Measurements from ENCODE around the gene MS4A18.

MS4A18 gene

DNA sequence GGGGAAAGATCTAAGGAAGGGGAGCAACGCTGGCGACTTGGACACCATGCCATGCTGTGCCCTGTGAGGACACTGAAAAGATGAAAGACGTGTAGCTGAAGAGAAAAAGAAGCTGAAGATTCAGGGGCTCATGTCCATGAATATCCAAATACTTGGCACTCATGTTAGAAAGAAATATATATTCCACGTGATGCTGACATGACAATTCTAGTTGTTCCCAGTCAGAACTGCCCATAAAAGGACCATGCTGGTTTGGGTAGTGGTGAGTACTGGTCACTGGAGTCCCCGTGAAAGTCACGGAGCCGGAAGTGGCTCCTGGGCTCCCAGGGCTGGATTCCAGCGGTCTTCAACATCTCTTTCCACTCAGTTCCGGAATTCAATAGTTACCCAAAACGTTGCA, 42.0 kb downstream of the MS4A18 start:
- DNase-seq (ENCODE audit: low read depth) = no peak

DNA sequence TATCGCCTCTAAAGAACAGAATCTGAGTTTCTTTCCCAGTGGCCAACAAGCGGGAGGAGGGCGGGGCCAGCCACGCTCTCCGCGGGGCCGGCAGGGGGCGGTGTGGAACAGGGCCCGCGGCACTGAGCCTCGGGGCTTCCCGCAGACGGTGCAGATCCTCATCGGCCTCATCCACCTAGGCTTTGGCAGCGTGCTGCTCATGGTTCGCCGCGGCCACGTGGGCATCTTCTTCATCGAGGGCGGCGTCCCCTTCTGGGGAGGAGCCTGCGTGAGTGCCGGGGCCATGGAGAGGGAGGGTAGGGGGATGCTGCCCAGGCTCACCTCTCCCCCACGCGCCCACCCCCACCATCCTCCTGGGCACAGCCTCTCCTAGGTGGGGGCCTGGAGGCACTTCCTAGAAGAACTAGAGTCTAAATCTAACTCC, 42.9 kb downstream of the MS4A18 start:
- DNase-seq (ENCODE audit: low read depth) = no peak

DNA sequence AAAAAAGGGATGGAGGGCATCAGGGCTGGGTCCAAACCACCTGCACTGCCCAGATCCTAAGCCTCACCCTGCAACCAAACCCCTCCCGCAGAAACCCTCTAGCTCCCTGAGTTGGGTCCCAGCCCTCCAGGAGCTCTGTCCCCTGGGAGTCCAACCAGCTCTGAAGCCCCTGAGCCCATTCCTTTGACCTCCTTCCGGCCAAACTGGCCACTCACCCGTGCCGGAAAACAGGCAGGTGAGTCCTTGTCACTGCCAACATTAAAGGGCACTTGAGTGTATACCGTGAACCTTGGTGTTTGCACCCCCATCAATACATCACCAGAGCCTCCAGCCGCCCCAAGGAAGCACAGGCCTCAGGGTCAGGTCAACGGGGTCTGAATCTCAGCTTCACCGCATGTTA, 43.7 kb downstream of the MS4A18 start:
- no peak for DNase-seq (ENCODE audit: low read depth)

- no peak for DNase-seq (ENCODE audit: low read depth)
Measured at GRCh38 chr11:60769273-60769672, 44.8 kb downstream of the MS4A18 start.

- DNase-seq (ENCODE audit: low read depth) = no peak
Measured at GRCh38 chr11:60769811-60770210, 45.3 kb downstream of the MS4A18 start.

- no peak for DNase-seq (ENCODE audit: low read depth)
Measured at GRCh38 chr11:60771146-60771545, 46.6 kb downstream of the MS4A18 start.

DNA sequence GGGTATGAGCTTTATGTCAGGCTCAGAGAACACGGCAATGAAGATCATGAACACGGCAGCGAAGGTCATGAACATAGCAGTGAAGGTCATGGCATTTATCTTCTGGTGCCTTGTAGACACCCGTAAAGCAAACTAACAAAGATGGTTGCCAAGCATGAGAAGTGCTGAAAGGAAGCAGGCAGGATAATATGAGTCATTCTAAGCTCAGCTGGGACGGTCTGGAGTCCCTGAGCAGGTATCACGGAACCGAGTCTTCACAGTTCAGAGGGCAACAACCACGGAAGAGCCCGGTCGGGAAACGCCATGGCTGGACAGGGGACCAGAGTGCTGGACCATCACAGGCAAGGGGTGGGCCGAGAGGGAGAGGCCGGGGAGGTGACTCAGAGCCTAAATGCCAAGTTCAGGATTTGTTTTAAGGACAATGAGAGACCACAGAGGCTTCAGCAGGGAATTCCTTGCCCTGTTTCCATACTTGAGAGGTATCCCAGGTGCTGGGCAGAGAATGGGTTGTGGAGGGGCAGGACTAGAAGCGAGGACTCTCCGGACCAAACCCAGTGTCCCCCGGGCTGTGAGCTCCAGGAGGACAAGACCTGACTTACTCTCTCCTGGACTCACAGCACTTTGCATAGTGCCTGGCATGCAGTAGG, 47.5 kb downstream of the MS4A18 start:
- peak; percentile 18 for DNase-seq (ENCODE audit: low read depth)

DNA sequence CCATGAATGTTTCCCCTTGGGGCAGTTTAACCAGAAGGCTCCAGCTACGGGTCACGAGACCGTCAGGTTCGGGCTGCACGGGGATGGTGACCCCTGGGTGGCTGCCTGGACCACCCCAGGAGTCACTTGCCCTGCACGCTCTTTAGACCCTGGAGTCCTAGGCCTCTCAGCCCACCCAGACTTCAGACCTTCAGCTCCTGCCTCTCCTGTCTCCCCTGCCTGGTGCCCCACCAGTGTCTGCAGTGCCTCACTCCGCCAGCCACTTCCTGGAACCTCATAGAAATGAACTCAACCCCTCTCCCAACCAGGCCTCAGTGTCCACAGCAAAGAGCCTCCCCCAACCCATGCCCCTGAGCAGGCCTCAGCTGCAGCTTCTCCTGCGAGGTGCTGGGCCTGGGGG, 48.1 kb downstream of the MS4A18 start:
- DNase-seq (ENCODE audit: low read depth) = no peak

- no peak for DNase-seq (ENCODE audit: low read depth)
Measured at GRCh38 chr11:60774726-60775125, 50.2 kb downstream of the MS4A18 start.

- peak; percentile 88 for DNase-seq (ENCODE audit: low read depth)
Measured at GRCh38 chr11:60775420-60775961, 51.0 kb downstream of the MS4A18 start.

DNA sequence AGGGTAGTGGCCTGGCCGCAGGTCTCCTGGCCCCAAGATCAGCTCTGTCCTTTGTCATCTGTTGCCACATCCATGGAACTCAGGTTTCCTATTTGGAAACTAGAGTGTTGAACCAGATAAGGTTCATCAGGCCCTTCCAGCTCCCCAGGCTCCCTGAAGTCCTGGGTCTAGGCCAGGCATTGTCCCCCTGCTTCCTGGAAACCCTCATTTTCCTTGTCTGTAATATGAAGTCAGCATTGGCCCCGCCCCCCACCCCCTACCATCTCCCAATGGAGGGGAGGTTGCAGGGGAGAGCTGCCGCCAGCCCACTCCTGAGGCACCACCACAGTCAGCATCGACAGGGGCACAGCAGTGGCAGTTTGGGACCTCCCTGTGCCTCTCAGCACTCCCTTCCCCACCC, 51.6 kb downstream of the MS4A18 start:
- no peak for DNase-seq (ENCODE audit: low read depth)

DNA sequence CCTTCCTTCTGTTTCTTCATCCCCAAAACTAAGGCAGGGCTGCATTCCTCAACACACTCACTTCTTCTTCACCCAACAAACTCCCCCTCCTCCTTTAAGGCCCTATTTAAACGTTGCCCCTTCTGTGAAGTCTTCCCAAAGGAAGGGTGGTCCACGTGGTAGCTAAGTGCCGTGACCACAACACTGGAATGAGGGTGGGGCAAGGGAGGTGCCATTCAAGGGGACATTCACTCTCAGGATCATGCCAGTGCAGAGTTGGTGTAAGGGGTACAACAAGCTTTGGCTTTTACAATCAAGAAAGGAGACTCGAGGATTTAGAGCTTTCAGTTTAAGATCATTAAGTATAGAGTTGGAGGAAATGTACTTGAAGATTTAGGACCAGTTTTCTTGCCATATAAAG, 52.6 kb downstream of the MS4A18 start:
- no peak for DNase-seq (ENCODE audit: low read depth)

DNA sequence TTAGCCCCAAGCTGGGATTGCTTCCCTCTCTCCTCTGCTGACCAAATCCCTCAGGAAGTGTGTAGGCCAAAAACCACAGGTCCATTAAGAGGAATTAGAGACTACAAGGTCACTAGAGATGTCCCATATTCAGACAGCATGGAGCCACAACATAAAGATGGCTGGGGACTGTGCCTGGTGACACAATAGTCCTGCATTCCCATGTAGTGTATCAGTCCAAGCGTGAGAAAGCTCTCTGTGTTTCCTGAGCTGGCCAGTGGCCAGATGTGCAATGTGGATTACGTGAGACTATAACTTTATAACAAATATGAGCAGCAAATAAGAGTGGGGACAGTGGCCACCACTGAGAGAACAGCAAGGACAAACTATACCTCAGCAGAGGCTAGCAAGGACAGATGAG, 53.1 kb downstream of the MS4A18 start:
- DNase-seq (ENCODE audit: low read depth) = peak; percentile 89

DNA sequence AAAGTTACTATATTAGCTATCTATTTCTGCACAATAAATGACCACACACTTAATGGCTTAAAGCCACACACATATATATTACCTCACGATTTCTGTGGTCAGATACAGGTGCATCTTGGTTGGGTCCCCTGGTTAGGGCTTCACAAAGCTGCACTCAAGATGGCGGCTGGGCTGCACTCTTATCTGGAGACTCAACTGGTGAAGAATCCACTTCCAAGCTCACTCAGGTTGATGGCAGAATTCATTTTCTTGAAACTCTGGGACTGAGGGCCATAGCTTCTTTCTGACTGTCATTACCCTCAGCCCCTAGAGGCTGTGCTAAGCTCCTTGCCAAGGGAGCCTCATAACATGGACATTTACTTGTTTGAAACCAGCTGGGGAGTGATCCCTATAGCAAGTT, 55.5 kb downstream of the MS4A18 start:
- no peak for DNase-seq (ENCODE audit: low read depth)

GRCh38 chr11:60780774-60781173, 56.3 kb downstream of the MS4A18 start:
- DNase-seq (ENCODE audit: low read depth) = no peak

- no peak for DNase-seq (ENCODE audit: low read depth)
Measured at GRCh38 chr11:60781286-60781980, 56.9 kb downstream of the MS4A18 start.

GRCh38 chr11:60781981-60782316, 57.4 kb downstream of the MS4A18 start:
- no peak for DNase-seq (ENCODE audit: low read depth)

DNA sequence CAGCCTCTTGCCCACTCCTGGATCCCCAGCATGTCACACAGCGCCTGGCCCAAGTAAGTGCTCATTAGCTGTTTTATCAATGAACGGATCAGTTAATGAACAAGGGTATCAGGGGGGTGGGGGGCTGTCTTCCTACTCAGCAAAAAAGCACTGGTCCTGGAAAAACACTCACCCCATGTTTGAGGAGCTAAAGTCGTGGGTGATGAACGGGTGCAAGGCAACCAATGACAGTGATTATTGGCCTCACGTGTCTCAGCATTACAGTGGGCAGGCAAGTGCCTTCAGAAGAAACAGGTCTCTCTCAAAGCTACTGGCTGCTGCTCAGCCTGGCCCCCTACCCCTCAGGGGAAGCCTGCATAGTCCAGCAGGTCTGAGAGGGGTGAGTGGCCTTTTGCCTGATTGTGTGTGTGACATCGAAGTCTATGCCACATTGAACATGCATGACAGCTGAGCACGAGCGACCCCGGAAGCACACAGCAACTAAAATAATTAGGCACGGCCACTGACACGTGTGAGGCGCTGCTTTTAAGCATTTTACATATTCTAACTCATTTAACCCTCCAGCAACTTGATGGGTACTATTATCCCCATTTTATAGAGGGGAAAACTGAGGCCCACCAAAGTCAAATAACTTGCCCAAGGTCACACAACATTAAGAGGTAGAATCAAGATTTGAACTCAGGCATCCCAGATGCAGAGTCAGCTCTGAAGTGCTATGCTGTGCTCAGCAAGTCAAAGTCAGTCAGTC, 58.0 kb downstream of the MS4A18 start:
- no peak for DNase-seq (ENCODE audit: low read depth)

GRCh38 chr11:60783141-60783484, 58.6 kb downstream of the MS4A18 start:
- DNase-seq (ENCODE audit: low read depth) = no peak

DNA sequence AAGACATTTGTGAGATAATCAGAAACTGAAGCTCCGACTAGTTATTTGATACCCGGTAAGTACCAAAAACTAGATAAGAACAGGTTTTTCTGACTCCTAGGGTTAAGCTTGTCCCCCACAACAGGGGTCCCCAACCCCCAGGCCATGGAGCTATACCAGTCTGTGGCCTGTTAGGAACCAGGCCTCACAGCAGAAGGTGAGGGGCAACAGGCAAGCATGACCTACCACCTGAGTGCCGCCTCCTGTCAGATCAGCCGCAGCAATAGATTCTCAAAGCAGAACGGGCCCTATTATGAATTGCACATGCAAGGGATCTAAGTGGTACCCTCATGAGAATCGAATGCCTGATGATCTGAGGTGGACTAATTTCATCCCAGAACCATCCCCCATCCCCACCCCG, 59.4 kb downstream of the MS4A18 start:
- no peak for DNase-seq (ENCODE audit: low read depth)

- no peak for DNase-seq (ENCODE audit: low read depth)
Measured at GRCh38 chr11:60785136-60785535, 60.6 kb downstream of the MS4A18 start, which contains the start of gene MS4A10. TSS of gene MS4A10 (plus strand) at chr11:60785333. CDS start at chr11:60790336, 5,003 bp downstream.

- peak; percentile 43 for DNase-seq (ENCODE audit: low read depth)
Measured at GRCh38 chr11:60785806-60786361, 61.4 kb downstream of the MS4A18 start.
